Panc1 (cell line): Measurements from ENCODE around the gene MRPL21. TPM values are rescaled to one million over a fixed set of nuclear protein-coding genes. Genes with fewer than 3 reads are reported as not detected.
"Not testable (repeated sequence)": the region's sequence is repeated elsewhere in the genome, so short reads cannot be mapped to it uniquely, and the experiment has no call there.

Experiments
- ATAC-seq: fragments of 200-7000 bp; cut with Tn5 transposase; 2 replicates; pipeline ENCODE4 v1.9.1; 2020; ENCODE audit warnings: mild to moderate bottlenecking, moderate library complexity
- BruUV-seq: library from RNA; stranded (reverse); fragments of 400-500 nt; replicated peaks from 2 replicates; lab custom pipeline; 2021; lab: Mats Ljungman, UMichigan
- CTCF ChIA-PET: fragments of 300-600 bp; sonication (Branson Sonifier 250); formaldehyde crosslinking; loops from one replicate; lab custom pipeline; 2022; ENCODE audit warnings: antibody characterized with exemption; lab: Charles Lee
- POLR2A ChIA-PET: fragments of 300-600 bp; sonication (Branson Sonifier 250); formaldehyde crosslinking; loops from one replicate; lab custom pipeline; 2022; ENCODE audit warnings: antibody characterized with exemption; lab: Charles Lee
- DNase-seq: peaks from one replicate; pipeline ENCODE4 v3.0.0-alpha.2; 2010; ENCODE audit warnings: low read depth, low spot score
- H3K27ac ChIP-seq: 2 replicates; pipeline ENCODE4 v1.5.1; 2011; ENCODE audit warnings: mild to moderate bottlenecking, low read length, inconsistent platforms
- H3K27me3 ChIP-seq: fragments of 200-500 bp; sonication (Bioruptor generic); 2 replicates; pipeline ENCODE4 v1.6.0; 2014; ENCODE audit warnings: low read length, inconsistent platforms; ENCODE audit not compliant: control insufficient read depth, insufficient read depth
- H3K36me3 ChIP-seq: fragments of 200-500 bp; sonication (Bioruptor generic); 2 replicates; pipeline ENCODE4 v1.5.1; 2014; ENCODE audit warnings: inconsistent platforms, mild to moderate bottlenecking, low read length, moderate library complexity; ENCODE audit not compliant: control insufficient read depth, insufficient read depth
- H3K4me1 ChIP-seq: 2 replicates; pipeline ENCODE4 v1.5.1; 2011; ENCODE audit warnings: inconsistent platforms, mild to moderate bottlenecking, low read length, moderate library complexity; ENCODE audit not compliant: control insufficient read depth, insufficient read depth
- H3K4me3 ChIP-seq, 2 experiments: 2 replicates each; pipeline ENCODE4 v1.5.1; 2011 to 2012; ENCODE audit warnings: low read depth in 2 of 2, low read length in 2 of 2, mild to moderate bottlenecking in 2 of 2, inconsistent platforms in 1 of 2, moderate library complexity in 1 of 2
- H3K9me3 ChIP-seq: fragments of 200-500 bp; sonication (Bioruptor generic); 2 replicates; pipeline ENCODE4 v1.5.1; 2014; ENCODE audit warnings: low read depth, mild to moderate bottlenecking, inconsistent platforms, low read length, moderate library complexity; ENCODE audit not compliant: control insufficient read depth, insufficient read depth
- CTCF ChIP-seq: fragments of 450-650 bp; IDR thresholded peaks from 2 replicates; pipeline ENCODE4 v1.5.1; 2017; ENCODE audit warnings: mild to moderate bottlenecking
- POLR2AphosphoS5 ChIP-seq: IDR thresholded peaks from 2 replicates; pipeline ENCODE4 v1.6.1; 2012; ENCODE audit warnings: mild to moderate bottlenecking, low read depth, low read length, moderate library complexity
- REST ChIP-seq, 2 experiments: IDR thresholded peaks; 2 replicates each; pipeline ENCODE4 v1.6.1; 2011 to 2012; ENCODE audit warnings: low read depth in 2 of 2, control low read depth in 1 of 2, low read length in 1 of 2, mild to moderate bottlenecking in 1 of 2, moderate library complexity in 1 of 2; ENCODE audit not compliant: insufficient read depth in 1 of 2
- SIN3A ChIP-seq: IDR thresholded peaks from 2 replicates; pipeline ENCODE4 v1.6.1; 2012; ENCODE audit warnings: low read depth, mild to moderate bottlenecking, low read length, moderate library complexity, borderline replicate concordance; ENCODE audit not compliant: insufficient read depth
- TCF7L2 ChIP-seq: IDR thresholded peaks from 2 replicates; pipeline ENCODE4 v1.6.1; 2011; ENCODE audit warnings: mild to moderate bottlenecking, low read depth, low read length, inconsistent platforms
- in situ Hi-C: cut with HindIII; loops from 2 replicates; pipeline ENCODE4 v1.10.0; 2016; ENCODE audit warnings: low sequenced_read_pairs, low pct_unique_long_range_greater_than_20kb
- intact Hi-C: fragments of 100-400 bp; cut with micrococcal nuclease; formaldehyde crosslinking; loops from one replicate; pipeline ENCODE4 v1.10.0; 2022; ENCODE audit not compliant: unreplicated experiment
- total RNA-seq: library from RNA; stranded (reverse); gene quantifications from one replicate; pipeline ENCODE4 v1.2.1, GENCODE V29; 2021; ENCODE audit not compliant: unreplicated experiment

MRPL21 gene
- total RNA-seq, 1 experiment from 2014 or later = 94.9 TPM

- Histone ChIP-seq H3K4me1 (peaks cover 9% of the 10 kb centered on the region; the same call in 1 of the 2 replicates), H3K4me3 (no peak overlapping the region), H3K36me3 (no peaks in the 10 kb centered on the region), H3K9me3 (0 out of 2 replicates have a peak, but pooled peaks cover 5% of the 10 kb centered on the region), H3K27me3 (no peaks in the 10 kb centered on the region), H3K27ac (no peak overlapping the region)
- ChIA-PET CTCF (interaction anchor here (0.6 kb wide), 1 partner anchor 10 kb away, joined by 6 read pairs; no protein-coding TSS in a partner anchor), POLR2A (no interaction called here)
- no peak for ATAC-seq
- in situ Hi-C loops = no loop called here
- no TSS peak for BruUV-seq
- TF ChIP-seq REST (IDR thresholded peaks at IDR 0.05; ENCODE audit: insufficient read depth in 1 of 2, low read depth in 2 of 2, low read length in 1 of 2) = no peak
- no peak for DNase-seq
- intact Hi-C loops = no loop called here
These were observed 44.5 kb downstream of the MRPL21 start for GRCh38 chr11:68859123-68859522.

GRCh38 chr11:68857037-68857586 is 46.5 kb downstream of the MRPL21 start:
- intact Hi-C loops (no loop called here), in situ Hi-C loops (no loop called here)

GRCh38 chr11:68856425-68857030 is 47.1 kb downstream of the MRPL21 start:
- POLR2A ChIA-PET, H3K4me1 ChIP-seq, BruUV-seq, ATAC-seq, DNase-seq, H3K4me3 ChIP-seq, H3K27ac ChIP-seq, in situ Hi-C loops, H3K9me3 ChIP-seq, intact Hi-C loops, H3K27me3 ChIP-seq, CTCF ChIA-PET, H3K36me3 ChIP-seq: not testable (repeated sequence)

More at GRCh38 chr11:68857037-68857586, 46.5 kb downstream of the MRPL21 start:
- peaks cover 9% of the 10 kb centered on the region; the same call in 1 of the 2 replicates for H3K4me1 ChIP-seq
- H3K9me3 ChIP-seq = no peaks in the 10 kb centered on the region
- TF ChIP-seq REST (IDR thresholded peaks at IDR 0.05; ENCODE audit: insufficient read depth in 1 of 2, low read depth in 2 of 2, low read length in 1 of 2) (no peak), SIN3A (no peak), CTCF (no peak; the same call in 1 of the 2 replicates), POLR2AphosphoS5 (no peak), TCF7L2 (no peak)
- no peak for DNase-seq
- no peak for ATAC-seq
- no TSS peak for BruUV-seq
- CTCF ChIA-PET = no interaction called here
- no peak overlapping the region for H3K27ac ChIP-seq
- POLR2A ChIA-PET = no interaction called here
- H3K4me3 ChIP-seq = no peak overlapping the region
- no peaks in the 10 kb centered on the region for H3K27me3 ChIP-seq
- no peaks in the 10 kb centered on the region for H3K36me3 ChIP-seq
